Medulla oblongata (tissue), 1 donor: ENCODE data around the gene PPP1R14C.

Experiments used
- DNase-seq: peaks from one replicate; pipeline ENCODE4 v3.0.0-alpha.2; 2015; ENCODE audit errors: extremely low spot score

The PPP1R14C gene

DNA sequence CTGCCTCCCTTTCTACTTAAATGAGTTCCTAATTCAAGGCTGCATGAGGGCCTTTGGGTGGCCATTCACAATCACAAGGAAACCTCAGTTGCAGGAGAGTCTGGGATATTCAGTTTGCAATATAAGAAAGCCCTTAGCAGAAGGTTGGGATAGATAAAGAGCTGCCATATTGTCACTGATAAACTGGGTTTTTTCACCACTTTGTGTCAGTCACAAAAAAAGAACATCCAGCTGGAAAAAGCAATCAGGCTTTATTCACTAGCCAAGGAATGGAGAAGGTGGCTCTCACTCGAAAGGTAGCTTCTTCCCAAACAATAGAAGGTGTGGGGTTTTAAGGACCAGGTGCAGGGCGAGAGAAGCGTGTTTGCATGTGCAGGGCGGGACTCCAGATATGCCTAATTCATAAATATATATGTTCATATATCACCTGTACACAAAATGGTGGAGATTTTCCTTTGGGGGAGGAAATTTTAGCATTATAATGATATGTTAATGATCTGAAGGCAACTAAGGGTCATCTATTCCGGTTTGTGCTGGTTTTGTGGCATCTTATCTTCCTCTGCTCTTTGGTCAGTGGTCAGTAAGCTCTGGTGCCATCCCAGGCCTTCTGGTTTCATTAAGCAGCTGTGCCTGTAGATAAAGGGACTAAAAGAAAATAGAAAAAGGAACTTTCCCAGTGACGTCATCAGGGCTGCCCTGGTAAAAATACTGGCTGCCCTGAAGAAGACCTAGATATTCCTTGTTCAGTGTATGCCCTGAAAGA lies 128.8 kb downstream of the PPP1R14C start:
- DNase-seq, result no peak

DNA sequence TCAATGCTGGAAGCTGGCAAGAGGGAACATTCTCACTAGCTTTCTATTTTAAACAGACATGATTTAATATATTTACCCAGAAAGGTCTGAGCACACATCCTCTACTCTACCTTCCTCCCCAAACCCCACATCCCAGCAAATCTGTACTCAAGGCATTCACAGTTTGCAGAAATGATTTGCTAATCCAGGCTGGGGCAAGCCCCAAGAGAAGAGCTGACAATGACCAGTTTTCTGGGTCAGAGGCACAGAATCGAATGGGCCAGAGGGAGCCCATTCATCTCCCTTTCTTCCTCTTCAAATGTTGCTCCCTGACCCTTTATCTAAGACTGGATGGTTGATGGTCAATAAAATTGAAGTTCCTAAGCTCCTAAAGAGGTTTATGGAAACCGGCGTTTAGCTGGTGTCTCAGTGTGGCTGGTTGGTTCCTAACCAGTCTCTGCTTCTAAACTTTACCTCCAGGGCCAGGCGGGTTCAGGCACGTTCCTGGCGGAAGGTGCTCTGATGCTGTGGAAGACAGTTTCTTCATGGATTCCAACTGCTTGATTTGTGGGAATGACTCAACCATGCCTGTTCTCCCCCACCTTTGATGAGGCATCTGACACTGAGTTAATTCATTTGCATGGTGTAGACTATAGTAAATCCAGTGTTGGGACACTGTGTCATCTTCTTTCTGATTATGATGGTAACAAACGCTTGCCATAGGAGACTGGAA lies 129.6 kb downstream of the PPP1R14C start:
- no peak for DNase-seq

DNA sequence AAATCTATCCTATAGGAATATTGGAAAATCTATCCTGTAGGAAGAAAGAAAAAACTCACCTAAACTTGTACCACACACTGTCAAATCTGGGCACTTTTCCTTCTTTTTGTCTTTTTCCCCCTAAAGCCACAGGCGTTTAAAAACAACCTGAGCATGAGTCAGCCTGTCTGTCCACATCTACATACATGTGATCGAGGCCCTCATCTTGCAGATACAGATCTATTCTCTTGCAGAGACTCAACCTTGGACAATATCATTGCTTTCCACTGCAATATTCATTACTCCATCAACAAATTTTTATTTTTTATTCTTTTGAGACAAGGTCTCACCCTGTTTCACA lies 130.1 kb downstream of the PPP1R14C start:
- DNase-seq, result no peak

DNA sequence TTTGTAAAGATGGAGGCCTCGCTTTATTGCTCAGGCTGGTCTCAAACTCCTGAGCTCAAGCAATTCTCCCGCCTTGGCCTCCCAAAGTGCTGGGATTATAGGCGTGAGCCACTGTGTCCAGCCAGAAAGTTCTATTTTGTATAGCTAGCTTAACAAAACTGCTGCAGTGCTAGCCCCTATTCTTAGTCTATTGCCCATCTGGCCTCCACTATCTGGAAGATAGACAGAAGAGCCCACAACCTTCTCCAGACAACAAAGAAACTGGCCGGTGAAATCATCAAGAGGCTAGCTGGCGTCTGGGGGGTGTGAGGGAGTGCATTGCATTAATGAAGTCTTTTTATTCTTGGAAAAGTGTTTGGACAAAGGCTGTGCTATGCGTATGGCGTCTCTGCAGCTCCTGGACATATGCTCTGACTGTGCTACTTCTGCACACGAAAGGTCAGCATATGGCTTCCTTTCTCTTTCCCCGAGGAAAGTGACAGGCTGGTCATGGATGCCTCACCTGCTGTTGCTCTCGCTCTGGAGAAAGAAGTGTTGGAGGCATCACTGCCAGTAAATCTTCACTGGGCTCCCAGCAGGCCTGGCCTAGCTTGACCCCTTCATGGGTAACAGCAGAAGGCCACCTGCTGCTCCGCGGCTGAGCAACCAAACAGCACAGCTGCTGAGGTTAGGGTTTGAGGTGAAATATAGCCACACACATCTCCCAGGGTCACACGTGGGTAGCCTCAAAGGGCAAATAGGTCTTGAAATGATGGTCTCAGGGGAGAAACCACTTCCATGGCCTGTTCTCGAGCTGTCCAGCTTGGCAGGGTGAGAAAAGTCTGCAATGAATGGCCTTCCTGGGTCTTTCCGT lies 130.8 kb downstream of the PPP1R14C start:
- no peak for DNase-seq

DNA sequence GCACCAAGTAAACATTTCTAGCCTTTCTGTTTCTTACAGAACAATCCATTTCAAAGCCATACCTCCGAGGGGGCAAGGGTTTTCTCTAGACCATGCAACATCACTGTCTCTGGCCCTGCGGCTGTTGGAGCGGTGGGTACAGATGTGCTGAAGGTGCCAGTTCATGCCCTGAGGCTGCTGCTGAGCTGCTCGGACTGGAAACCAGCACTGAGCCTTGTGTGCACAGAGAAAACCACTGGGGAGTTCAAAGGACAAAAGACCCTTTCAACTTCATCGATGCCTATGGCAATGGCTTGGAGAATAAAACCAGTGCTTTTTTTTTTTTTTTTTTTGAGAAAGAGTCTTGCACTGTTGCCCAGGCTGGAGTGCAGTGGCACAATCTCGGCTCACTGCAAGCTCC lies 132.6 kb downstream of the PPP1R14C start:
- DNase-seq, result no peak

DNA sequence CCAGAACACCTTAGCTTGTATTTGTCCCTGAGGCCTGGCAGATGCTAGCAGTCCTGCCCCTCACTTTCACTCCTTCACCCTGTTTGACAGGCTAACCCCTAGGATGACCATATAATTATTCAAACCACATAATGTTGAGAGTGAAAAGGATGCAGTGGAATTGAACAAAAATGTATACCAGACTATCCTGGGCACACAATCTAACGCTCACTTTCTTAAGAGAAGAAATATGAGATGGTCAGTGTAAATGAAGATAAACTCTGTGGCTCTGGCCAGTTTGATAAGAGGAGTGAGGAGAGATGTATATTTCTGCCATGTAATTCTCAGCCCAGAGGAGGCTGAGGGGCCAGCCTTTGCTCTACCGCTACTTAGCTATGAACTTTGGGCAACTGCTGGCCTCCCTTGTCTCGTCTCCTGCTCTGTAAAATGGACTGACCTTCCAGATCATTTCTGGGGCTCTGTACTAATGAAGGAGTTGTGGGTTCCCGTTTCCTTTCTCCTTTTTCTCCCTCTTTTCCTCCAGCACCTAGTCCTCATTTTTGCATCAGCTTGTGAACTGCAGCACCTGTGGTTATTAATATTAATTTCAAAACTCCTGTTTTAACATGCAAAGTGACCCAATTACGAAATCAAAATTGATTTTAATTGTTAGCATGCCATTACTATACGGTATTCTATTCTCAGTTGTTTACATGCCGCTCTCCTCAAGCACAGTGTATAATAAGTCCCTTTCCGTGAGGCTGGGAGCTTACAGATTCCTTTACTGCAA lies 133.5 kb downstream of the PPP1R14C start:
- no peak for DNase-seq

DNA sequence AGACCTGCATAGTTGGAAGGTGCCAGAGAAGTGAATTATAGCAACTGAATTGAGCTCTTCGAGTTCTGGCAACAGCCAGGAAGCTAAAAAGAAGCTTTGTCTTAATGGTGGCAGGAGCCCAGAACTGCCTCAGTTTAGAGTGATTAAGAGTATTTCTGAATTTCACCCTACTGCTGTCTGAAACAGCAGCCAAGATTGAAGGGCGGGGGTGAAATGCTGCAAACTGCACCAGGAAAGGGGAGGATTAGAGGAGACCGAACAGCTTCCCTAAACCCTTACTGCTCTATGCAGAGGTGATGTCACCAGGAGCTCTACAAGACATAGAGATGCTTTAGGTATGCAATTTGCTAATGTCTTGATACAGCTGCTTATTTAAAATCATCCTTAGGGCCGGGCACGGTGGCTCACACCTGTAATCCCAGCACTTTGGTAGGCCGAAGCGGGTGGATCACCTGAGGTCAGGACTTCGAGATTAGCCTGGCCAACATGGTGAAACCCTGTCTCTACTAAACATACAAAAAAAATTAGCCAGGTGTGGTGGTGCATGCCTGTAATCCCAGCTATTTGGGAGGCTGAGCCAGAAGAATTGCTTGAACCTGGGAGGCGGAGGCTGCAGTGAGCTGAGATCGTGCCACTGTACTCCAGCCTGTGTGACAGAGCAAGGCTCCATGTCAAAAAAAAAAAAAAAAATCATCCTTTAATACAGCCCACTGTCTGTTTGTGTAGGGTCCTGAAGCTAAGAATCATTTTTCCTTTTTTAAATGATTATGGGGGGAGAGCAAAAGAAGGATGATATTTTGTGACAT lies 134.3 kb downstream of the PPP1R14C start:
- DNase-seq, result peak; percentile 70

DNA sequence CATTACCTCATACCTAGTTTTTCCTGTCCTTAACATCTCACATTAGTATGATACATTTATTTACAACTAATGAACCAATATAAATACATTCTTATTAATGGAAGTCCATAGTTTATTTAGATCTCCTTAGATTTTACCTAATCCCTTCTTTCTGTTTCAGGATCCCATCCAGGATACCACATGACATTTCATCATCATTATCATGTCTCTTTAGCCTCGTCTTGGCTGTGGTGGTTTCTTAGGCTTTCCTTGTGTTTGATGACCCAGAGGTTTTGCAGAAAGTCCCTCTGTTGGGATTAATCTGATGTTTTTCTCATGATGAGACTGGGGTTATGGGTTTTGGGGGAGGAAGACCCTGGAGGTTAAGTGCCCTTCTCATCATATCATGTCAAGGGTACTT lies 136.7 kb downstream of the PPP1R14C start:
- no peak for DNase-seq

DNA sequence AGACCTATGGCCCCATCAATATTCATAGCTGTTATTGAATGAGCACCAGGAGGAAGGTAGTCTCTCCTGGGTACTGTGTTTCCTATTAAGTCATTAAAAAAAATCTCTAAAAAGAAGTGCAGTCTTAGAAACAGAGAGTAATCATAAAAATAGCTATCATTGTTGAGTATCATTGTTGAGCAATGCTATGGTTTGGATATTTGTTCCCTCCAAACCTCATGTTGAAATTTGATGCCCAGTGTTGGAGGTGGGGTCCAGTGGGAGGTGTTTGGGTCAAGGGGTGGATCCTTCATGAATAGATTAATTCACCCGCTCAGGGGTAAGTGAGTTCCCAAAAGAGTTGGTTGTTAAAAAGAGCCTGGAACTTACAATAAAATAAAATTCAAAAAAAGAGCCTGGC lies 137.9 kb downstream of the PPP1R14C start:
- no peak for DNase-seq

DNA sequence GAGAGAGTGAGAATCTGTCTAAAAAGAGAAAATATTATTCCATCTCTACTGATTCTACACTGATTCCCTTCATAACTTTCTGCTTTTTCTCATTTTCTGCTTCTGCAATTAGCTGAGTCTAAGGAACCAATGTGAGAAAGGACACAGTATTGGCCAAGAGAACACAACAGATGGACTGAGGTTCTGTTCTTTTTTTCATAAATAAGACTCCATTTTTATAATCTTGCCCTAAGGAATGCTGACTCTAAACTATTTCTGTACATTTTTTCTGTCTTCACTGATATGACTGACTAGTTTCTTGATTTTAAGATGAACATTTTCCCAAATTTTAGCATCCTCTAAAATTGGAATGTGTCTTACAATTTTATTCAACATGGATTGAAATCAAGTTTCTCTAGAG lies 138.9 kb downstream of the PPP1R14C start:
- no peak for DNase-seq

DNA sequence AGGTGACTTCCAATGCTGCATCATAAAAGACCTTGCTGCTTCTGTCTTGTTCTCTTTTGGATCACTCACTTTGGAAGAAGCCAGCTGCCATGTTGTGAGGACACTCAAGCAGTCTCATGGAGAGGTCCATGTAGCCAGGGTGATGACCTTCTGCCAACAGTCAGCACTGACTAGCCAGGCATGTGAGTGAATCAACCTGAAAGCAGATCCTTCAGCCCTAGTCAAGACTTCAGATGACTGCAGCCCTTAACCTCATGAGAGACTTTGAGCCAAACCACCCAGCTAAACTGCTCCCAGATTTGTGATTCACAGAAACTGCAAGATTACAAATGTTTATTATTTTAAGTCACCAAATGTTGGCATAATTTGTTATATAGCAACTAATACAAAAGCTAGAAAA lies 140.0 kb downstream of the PPP1R14C start:
- no peak for DNase-seq

DNA sequence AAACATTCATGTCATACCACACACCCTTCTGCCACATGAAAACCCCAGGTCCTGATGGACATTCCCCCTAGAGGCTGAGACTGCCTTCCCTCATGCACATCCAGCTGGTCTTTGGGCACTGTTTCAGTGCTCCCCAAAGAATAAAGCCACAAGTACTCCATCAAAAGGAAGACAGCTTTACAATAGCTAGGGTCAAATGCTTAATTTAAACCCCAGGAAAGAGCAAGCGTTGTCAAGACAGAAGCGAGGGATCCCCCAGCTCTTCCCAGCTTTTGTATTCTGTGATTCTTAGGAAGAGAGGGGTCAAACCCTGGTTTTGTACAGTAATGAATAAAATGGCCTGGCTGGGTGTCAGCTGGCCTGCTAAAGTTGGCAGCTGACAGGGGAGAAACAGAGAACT lies 143.6 kb downstream of the PPP1R14C start:
- no peak for DNase-seq

DNA sequence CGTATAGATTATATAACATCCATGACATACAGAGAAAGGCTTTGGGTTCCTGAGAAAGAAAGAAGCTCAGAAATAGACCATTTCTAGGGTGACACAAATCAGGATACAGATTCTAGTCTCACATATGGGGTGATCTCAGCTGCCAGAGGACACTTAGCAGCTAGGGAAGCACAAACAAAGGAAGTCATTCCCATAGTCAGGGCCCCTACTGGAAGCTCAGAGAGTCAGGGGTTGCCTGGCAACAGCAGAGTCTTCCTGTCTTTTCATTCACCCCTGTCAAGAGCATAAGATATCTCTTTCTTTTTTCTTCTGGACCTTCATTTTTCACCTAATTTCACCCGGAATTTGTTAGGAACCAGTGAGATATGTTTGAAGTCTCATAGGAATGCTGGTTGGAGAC lies 144.1 kb downstream of the PPP1R14C start:
- no peak for DNase-seq

DNA sequence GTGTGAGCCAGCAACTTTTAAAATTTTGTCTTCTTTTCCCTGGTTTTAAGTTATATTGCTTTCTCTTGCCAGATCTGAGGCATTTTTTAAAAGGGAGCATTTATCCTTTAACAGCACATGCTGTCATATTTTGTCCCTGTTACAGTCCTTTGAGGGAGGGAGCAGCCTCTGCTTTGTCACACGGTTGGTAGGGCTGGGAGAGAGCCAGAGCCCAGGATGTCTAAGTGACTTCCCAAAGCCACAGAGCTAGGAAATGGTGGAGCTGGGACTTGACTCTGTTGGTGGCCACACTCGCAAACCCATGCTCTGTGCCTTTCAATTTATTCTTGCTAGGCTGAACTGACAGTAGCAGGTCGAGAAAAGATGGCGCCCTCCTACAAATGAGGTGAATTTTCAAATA lies 145.6 kb downstream of the PPP1R14C start:
- no peak for DNase-seq

DNA sequence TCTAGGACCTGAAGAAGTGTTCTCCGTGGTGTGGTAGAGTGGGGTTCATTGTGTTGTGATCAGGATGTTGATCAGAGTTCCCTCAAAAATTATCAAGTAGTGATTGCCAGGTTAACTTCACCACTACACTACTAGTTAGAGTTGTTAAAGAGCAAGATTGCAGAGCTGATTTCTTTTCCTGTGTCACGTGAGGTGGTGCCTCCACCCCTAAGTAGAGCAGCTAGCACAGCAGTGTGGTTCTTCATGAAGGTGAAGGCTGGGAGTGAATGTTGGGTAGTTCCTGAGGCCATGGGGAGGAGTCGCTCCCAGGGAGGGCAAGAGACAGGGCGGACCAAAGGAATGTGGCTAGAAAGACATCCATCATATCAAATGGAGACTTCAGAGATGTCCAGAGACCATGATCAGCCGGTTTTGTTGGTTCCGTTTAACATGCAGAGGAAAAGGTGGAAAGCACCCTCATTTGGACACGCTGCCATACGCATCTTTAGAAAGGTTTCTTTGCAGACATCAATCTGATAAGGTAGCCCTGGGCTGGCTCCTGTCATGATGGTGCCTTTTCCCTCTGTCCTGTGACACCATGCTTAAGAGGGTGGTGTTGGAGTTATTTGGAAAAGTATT lies 146.7 kb downstream of the PPP1R14C start:
- no peak for DNase-seq

DNA sequence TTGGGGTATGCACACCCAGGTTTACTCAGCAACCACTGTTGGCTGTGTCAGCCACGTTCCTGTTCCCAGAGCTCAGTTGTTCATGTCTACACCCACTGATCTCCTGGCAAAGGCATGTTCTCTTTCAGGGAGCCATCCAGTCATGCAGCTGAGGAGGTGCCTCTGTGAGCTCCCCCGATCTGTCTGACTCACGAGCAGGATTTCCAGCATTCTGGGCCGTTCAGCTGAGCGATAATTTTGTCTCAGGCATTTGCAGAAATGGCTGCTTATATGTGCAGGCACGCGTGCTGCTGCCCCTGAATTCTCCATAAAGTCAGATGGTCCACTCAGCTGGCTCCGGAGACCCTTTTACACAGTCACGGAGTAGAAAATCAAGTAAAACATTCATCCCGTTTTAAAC lies 147.6 kb downstream of the PPP1R14C start:
- no peak for DNase-seq

DNA sequence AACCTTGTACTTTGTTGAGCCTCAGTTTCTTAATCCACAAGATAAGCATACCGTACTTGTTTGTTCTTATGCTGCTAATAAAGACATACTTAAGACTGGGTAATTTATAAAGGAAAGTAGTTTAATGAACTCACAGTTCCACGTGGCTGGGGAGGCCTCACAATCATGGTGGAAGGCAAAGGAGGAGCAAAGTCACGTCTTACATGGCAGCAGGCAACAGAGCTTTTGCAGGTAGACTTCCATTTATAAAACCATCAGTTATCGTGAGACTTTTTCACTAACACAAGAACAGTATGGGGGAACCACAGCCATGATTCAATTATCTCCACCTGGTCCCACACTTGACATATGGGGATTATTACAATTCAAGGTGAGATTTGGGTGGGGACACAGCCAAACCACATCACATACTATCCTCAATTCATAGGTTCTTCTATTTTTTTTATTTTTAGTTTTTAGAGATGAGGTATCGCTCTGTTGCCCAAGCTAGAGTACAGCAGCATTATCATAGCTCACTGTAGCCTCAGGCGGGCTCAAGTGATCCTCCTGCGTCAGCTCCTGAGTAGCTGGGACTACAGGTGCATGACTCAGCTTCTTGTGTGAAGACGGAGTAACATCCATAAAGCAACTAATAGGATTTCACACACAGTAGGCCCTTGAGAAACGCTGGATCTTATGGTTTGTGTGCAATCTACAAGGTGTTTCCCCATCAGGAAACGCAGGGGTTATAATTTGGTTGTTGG lies 149.3 kb downstream of the PPP1R14C start:
- no peak for DNase-seq

DNA sequence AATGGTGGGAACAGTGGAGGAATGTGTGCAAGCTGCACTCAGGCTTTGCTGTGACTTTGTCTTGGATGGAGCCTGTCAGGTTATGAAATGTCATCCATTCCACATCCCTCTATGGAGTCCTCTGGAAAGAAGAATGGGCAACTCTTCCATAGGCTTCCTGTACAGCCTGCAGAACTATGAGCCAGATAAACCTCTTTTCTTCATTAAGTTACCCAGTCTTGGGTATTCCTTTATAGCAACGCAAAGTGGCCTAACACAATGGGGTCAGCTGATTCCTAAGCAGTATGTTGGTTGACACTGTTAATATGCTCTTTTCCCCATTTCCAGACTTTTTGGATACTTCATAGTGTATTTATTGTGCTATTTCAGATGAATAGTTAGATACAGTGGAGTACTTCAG lies 150.2 kb downstream of the PPP1R14C start:
- DNase-seq, result no peak

DNA sequence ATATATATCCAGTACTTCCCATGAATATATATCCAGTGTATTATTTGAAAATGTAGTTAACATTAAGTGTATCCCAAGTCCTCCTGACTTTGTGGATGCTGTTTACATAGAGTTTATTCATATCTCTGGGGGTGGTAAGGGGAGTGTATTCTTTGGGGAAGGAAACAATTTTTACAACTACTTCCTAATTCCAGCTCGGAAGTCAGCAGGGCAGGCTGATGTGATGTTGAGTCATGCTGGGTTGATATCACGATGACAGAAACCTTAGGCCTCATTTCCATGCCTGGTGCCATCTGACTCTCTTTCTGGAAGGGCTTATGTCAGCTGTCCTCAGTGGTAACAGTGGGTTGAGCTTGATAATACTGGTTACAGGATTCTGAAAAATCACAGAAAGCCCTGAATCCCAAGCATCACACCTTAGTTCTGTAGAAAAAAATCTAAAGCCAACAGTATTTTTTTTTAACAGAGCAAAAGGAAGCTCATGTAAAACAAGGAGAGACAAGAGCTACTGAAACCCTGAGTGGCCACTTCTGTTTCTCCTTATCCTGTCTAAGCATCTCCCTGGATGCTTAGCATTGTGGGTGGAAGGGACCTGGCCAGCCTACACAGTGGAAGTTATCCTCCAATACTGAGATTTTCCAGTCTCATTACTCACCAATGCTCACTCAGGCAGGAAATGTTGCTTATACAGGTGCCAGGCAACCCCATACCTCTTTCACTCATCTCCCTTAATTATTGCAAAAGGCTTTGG lies 150.8 kb downstream of the PPP1R14C start:
- DNase-seq, result no peak
